Pulmonary artery endothelial cell (primary cell): Measurements from ENCODE around the gene MPDU1. TPM values are rescaled to one million over a fixed set of nuclear protein-coding genes. Genes with fewer than 3 reads are reported as not detected.
A peak's percentile ranks its signal among the peaks of the same experiment; 100 is the strongest.

Experiments
- DNase-seq: peaks from one replicate; pipeline ENCODE4 v3.0.0-alpha.2; 2011; ENCODE audit warnings: low read depth, low spot score
- total RNA-seq: library from RNA; depleted of rRNA; stranded (reverse); fragments of >200 nt; gene quantifications from 2 replicates; pipeline ENCODE4 v1.2.3, GENCODE V29; 2014

Gene MPDU1
- total RNA-seq: 72.5 and 100 TPM in 2 replicates

DNA sequence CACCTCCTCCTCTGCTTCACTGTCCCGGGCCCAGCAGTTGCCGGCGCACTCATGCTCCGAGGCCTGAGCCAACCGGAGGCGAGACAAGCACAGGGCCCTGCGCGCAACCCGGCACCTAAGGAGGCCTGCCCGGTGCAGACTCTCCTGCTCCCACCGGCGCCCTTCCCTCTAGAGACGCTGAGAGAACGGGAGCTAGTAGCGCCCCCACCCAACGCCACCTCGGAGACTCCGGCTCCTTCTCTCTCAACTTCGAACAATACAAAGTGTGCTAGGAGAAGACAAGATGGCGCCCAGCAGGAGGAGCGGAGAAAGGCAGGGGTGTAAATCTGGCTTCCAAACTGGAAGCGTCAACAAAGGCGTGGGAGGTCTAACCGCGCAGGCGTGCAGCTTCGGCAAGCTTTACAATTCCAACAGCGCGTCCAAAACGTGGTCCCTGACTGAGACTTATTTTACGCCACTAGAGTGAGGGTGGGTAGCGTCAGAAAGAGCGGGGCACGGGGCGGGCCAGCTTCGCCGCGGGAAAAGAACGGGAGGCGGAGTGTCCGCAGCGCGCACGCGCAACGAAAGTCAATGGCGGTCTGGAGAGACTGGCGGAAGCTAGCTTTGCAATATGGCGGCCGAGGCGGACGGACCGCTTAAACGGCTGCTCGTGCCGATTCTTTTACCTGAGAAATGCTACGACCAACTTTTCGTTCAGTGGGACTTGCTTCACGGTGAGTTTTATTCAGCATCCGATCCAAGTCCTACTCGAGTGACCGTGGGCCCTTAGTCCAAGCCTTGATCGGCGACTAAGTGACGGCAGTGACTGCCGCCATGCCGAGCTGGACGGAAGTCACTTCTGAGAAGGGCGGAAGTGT is at the start of gene MPDU1:
Gene MPDU1 (plus strand): TSS at position 600 of the 857 bp plus-strand sequence. CDS start 11 bp downstream, at position 611.
- peak; percentile 80 for DNase-seq

- DNase-seq: no peak
These were observed 45.6 kb upstream of the MPDU1 start for GRCh38 chr17:7538050-7538449.

GRCh38 chr17:7538891-7539545 is 44.6 kb upstream of the MPDU1 start:
- no peak for DNase-seq

GRCh38 chr17:7541074-7541621 is 42.5 kb upstream of the MPDU1 start:
- DNase-seq: no peak

GRCh38 chr17:7544911-7545310 is 38.7 kb upstream of the MPDU1 start:
- no peak for DNase-seq

DNA sequence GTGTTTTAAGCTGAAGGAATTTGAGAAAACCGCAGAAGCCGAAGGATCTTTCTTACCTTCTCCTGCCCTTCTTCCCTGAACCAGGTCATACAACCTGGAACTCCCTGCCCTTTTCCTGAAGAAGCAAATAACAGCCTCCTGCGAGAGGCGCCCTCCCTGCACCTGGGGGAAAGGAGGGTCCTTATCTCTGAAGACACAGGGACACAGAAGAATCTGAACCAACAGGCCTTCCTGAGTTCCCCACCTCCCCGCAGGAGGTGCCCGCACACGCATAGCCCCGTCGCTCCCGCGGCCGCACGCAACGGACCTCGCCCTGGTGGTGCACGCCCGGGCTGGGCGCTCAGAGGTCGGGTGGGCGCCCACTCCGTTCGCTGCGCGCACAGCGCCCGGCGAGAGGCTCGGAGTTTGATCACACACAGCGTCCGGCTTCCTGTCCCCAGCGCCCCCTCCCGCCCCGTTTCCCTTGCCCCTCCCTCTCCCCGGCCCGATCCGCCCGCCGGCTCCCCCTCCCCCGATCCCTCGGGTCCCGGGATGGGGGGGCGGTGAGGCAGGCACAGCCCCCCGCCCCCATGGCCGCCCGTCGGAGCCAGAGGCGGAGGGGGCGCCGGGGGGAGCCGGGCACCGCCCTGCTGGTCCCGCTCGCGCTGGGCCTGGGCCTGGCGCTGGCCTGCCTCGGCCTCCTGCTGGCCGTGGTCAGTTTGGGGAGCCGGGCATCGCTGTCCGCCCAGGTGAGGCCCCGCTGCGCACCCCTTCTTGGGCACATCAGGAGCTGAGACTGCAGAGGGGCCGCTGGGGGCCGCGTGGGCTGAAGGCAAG is 34.9 kb upstream of the MPDU1 start, which contains the start of gene TNFSF12:
Gene TNFSF12 (plus strand): TSS at position 474 of the 816 bp plus-strand sequence. CDS start 96 bp downstream, at position 570.
- DNase-seq: no peak

DNA sequence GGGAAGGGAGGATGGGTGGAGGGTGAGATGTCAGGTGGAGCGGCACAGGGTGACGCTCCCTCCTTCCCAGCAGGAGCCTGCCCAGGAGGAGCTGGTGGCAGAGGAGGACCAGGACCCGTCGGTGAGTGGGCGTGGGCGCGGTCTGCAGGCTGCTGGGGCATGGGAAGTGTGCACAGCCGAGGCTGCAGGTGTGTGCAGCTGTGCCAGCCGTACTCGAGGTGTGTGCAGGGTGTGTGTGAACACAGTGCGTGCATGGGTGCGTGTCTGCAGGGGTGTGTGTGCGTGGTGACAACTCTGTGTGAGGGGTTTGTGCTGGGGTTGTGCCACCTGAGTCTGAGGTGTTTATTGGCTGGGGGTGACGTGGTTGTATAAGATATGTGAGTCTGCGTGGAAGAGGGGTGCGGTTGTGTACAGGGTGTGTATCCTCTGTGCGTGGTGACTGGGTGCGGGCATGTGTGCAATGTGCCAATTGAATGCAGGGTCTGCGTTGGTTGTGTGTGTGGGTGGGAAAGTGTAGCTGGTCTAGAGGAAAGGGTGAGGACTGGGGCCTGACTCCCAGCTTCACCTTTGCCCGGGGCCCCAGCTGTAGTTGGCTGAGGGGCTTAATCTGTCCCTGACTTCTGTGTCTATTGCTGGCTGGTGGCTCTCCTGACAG is 34.1 kb upstream of the MPDU1 start:
- no peak for DNase-seq

DNA sequence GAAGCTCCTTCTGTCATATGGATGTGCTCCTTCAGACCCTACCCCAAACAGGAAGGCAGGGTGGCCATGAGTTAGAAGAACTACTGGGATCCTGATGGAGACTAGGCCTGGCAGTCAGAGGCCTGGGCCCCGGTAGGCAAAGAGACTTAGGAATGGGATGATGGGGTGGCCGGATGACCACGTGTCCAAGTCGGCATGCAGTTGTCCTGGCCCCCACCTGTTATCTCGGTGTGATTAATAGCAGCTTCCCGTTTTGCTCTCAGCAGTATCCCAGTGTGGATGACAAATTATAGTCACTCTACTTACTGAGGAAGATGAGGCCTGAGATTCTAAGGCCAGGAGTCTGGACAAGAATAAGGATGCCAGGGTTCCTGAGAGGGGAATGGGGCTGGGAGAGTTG is 33.3 kb upstream of the MPDU1 start:
- DNase-seq: no peak

- no peak for DNase-seq
These were observed 32.3 kb upstream of the MPDU1 start for GRCh38 chr17:7551396-7551795.

DNA sequence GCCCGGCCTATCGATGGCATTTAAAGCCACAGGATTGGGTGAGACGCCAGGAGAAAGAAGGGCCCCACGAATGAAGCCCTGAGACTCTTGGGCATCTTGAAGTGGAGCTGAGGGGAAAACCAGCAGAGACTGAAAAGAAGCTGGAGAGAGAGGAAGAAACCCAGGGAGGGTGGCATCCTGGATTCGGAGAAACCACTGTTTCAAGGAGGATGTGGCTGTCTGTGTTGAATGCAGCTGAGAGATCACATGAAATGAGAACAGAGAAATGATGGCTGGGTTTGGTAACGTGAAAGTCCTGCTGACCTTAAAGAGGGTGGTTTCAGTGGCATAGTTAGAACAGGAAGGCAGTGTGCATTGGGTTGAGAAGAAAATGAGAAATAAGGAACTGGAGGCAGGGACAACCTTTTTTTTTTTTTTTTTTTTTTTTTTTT is 31.0 kb upstream of the MPDU1 start:
- DNase-seq: no peak

DNA sequence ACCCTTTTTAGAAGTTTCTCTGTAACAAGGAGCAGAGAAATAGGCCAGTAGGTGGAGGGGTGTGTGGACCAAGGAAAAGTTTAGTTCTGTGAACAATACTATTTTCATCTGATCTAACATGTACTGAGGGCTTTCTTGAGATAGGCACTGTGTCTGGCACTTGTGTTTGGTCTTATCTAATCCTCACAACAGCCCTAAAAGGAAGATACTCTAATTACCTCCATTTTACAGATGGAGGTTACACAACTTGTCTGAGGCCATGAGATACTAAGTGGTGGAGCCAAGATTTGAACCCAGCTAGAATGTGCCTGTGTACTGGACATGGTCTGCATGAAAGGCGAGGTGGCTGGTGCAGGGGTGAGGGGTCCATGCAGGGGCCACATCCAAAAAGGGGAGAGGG is 30.3 kb upstream of the MPDU1 start:
- no peak for DNase-seq

GRCh38 chr17:7555320-7555948 is 28.2 kb upstream of the MPDU1 start:
- no peak for DNase-seq

DNA sequence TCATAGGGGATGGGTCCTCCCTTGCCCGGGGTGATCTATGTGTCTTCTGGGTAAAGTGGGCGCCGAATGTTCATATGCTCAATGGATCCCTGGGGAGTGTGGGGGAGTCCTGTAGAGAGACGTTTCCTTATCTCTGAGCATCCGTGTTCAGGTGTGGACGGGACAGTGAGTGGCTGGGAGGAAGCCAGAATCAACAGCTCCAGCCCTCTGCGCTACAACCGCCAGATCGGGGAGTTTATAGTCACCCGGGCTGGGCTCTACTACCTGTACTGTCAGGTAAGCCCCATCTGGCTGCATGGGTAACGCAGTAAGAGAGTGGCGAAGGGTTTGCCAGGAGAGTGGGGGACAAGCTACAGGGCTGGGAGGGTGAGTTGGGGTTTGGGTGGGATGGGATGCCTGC is 27.0 kb upstream of the MPDU1 start:
- DNase-seq: no peak

DNA sequence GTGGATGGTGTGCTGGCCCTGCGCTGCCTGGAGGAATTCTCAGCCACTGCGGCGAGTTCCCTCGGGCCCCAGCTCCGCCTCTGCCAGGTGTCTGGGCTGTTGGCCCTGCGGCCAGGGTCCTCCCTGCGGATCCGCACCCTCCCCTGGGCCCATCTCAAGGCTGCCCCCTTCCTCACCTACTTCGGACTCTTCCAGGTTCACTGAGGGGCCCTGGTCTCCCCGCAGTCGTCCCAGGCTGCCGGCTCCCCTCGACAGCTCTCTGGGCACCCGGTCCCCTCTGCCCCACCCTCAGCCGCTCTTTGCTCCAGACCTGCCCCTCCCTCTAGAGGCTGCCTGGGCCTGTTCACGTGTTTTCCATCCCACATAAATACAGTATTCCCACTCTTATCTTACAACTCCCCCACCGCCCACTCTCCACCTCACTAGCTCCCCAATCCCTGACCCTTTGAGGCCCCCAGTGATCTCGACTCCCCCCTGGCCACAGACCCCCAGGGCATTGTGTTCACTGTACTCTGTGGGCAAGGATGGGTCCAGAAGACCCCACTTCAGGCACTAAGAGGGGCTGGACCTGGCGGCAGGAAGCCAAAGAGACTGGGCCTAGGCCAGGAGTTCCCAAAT is 26.4 kb upstream of the MPDU1 start:
- no peak for DNase-seq

- peak; percentile 80 for DNase-seq
These were observed 25.7 kb upstream of the MPDU1 start for GRCh38 chr17:7557775-7558543.

- DNase-seq: no peak
These were observed 24.9 kb upstream of the MPDU1 start, which contains the start of gene TNFSF13 for GRCh38 chr17:7558544-7559319. TSS of gene TNFSF13 (plus strand) at chr17:7558750. CDS start at chr17:7559040, 290 bp downstream.

DNA sequence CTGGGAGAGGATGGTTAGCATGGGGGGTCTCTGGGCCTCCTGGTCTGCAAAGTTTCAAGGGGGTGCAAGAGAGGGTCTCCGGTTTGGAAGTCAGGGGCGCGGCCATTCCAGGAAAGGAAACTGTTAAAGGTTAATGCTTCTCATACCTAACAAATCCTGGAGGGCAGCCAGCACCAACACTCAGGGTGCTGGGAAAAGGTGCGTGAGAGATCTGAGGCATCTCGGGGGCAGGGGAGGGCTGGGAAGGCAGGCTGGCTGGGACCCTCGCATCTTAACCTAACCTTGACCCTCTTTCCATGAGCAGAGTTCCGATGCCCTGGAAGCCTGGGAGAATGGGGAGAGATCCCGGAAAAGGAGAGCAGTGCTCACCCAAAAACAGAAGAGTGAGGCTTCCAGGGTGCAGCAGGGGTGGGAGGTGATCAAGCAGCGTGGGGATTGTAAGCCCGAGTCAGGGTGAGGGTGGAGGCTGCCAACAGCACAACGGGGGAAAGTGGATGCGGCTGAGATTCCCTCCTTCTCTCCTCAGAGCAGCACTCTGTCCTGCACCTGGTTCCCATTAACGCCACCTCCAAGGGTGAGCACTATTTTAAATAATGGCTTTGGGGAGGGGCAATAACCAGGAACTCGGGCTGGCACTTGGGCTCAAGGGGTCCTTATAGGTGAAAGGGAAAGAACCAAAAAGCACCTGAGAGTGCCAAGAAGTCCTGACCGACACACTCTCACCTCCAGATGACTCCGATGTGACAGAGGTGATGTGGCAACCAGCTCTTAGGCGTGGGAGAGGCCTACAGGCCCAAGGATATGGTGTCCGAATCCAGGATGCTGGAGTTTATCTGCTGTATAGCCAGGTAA is 24.1 kb upstream of the MPDU1 start:
- DNase-seq: no peak
